ENCODE data around the gene SFTPD. TPM values are rescaled to one million over a fixed set of nuclear protein-coding genes. Genes with fewer than 3 reads are reported as not detected.

The SFTPD gene
- total and polyA plus RNA-seq, 2 of the 8 experiments (the other 6 are each of a cell fraction or from before 2014, with no cell fraction given) = 0.21 to 0.54 TPM

GRCh38 chr10:79941146-79941545 is 7.8 kb downstream of the SFTPD start:
- FAIRE-seq (no peak), DNase-seq (ENCODE audit: low read depth in 1 of 2, low spot score in 2 of 2) (peak in 1 of 2 experiments; percentile 33)
- Histone ChIP-seq H4K91ac (replicated peaks; ENCODE audit: insufficient read length, low read length) (no peak overlapping the region), H4K20me1 (replicated peaks in 1 of 2; ENCODE audit: control insufficient read depth in 1 of 2, insufficient read depth in 2 of 2, low read length in 2 of 2) (no peaks in the 10 kb centered on the region), H2BK5ac (ENCODE audit: low read depth, low read length) (no peak overlapping the region), H3K79me2 (ENCODE audit: control insufficient read depth in 1 of 2, insufficient read depth in 2 of 2, low read length in 2 of 2) (no peaks in the 10 kb centered on the region), H2BK120ac (replicated peaks; ENCODE audit: low read depth, low read length) (no peak overlapping the region), H2BK20ac (ENCODE audit: low read length) (no peak overlapping the region), H3K36me3 (ENCODE audit: control insufficient read depth in 2 of 4, insufficient read depth in 4 of 4, low read length in 3 of 4) (no peaks in the 10 kb centered on the region), H4K8ac (ENCODE audit: extremely low read depth, insufficient read depth, low read length) (no peak overlapping the region), H3K4me3 (ENCODE audit: extremely low read depth in 1 of 4, insufficient read depth in 2 of 4, low read depth in 3 of 4, low read length in 4 of 4) (no peak overlapping the region), H3K18ac (ENCODE audit: extremely low read depth, low read length) (no peak overlapping the region), H3K4me1 (replicated peaks in 1 of 4; ENCODE audit: control insufficient read depth in 3 of 4, insufficient read depth in 4 of 4, low read length in 3 of 4) (no peaks in the 10 kb centered on the region), H3K9ac (replicated peaks in 1 of 4; ENCODE audit: extremely low read depth in 1 of 4, low read depth in 3 of 4, low read length in 3 of 4) (no peak overlapping the region), H4K5ac (ENCODE audit: insufficient read length, low read depth, low read length) (no peak overlapping the region), H3K23ac (ENCODE audit: insufficient read length) (no peak overlapping the region), H2BK12ac (ENCODE audit: low read depth, low read length) (no peak overlapping the region), H2AK5ac (ENCODE audit: low read depth, low read length) (no peak overlapping the region), H3K27ac (ENCODE audit: low read depth, low read length) (no peak overlapping the region), H3K27me3 (replicated peaks in 1 of 4; ENCODE audit: control insufficient read depth in 3 of 4, extremely low read depth in 1 of 4, insufficient read depth in 3 of 4, low read length in 3 of 4) (no peaks in the 10 kb centered on the region), H3K79me1 (ENCODE audit: low read depth, low read length) (no peaks in the 10 kb centered on the region), H3K4me2 (ENCODE audit: insufficient read depth in 1 of 2, low read depth in 2 of 2, low read length in 2 of 2) (no peak overlapping the region), H3K4ac (replicated peaks; ENCODE audit: insufficient read length, low read depth, low read length) (no peak overlapping the region), H2BK15ac (ENCODE audit: low read length) (no peak overlapping the region), H3K9me3 (ENCODE audit: insufficient read depth in 2 of 2, low read depth in 1 of 2, low read length in 1 of 2) (no peaks in the 10 kb centered on the region), H3K23me2 (ENCODE audit: low read depth, low read length) (no peaks in the 10 kb centered on the region), H3K56ac (replicated peaks; ENCODE audit: insufficient read length, low read depth, low read length) (no peak overlapping the region), H3K14ac (ENCODE audit: insufficient read length) (no peak overlapping the region), H2AFZ (ENCODE audit: low read length) (no peak overlapping the region)
- ChIA-PET POLR2A (ENCODE audit: partially characterized antibody) (interaction anchor here (1.2 kb wide), 1 partner anchor 42 kb away, joined by 3 read pairs; no protein-coding TSS in a partner anchor), CTCF (ENCODE audit: partially characterized antibody) (interaction anchor here (0.6 to 3.7 kb wide), 4 partner anchors 10 to 104 kb away, joined by 3 to 13 read pairs (median 6); no protein-coding TSS in a partner anchor)
- TF ChIP-seq EP300 (IDR thresholded peaks at IDR 0.05; ENCODE audit: borderline replicate concordance in 1 of 2, low read depth in 2 of 2, low read length in 2 of 2) (no peak), CHD1 (IDR thresholded peaks at IDR 0.05; ENCODE audit: low read depth, low read length) (no peak), USF2 (IDR thresholded peaks at IDR 0.05; ENCODE audit: low read length) (no peak), KDM5A (IDR thresholded peaks at IDR 0.05; ENCODE audit: low read length) (no peak), KDM1A (IDR thresholded peaks at IDR 0.05; ENCODE audit: borderline replicate concordance, low read length) (no peak), MAX (IDR thresholded peaks at IDR 0.05) (no peak), GTF2F1 (IDR thresholded peaks at IDR 0.05; ENCODE audit: borderline replicate concordance, low read depth, low read length) (no peak)
- WGBS, 2 experiments (ENCODE audit: extremely low coverage in 1 of 2, insufficient coverage in 1 of 2, insufficient read length in 1 of 2, insufficient replicate concordance in 2 of 2, low coverage in 1 of 2, low lambda C conversion rate in 2 of 2, missing lambda C conversion rate in 1 of 2) = 91% methylated on average over 3 of the region's 4 CpGs; no CpG with 5 or more reads in 1 of the 2 experiments
